K562 (cell line): ENCODE measurements around the gene OXLD1. TPM values are rescaled to one million over a fixed set of nuclear protein-coding genes. Genes with fewer than 3 reads are reported as not detected.
A peak's percentile ranks its signal among the peaks of the same experiment; 100 is the strongest.

Source experiments
- CCNT2 ChIP-seq: IDR thresholded peaks from 2 replicates; pipeline ENCODE4 v1.6.1; 2011; ENCODE audit warnings: borderline replicate concordance, low read depth, mild to moderate bottlenecking, moderate library complexity, mixed read lengths, low read length; ENCODE audit not compliant: insufficient read length; ENCODE audit errors: extremely low read depth
- GABPB2 ChIP-seq: fragments of 250-450 bp; sonication (Bioruptor Pico); conservative IDR thresholded peaks from 2 replicates; pipeline ENCODE4 v1.5.1; 2021; ENCODE audit warnings: mild to moderate bottlenecking
- GTF3C2 ChIP-seq: IDR thresholded peaks from 3 replicates; pipeline ENCODE4 v1.6.1; 2011; ENCODE audit warnings: borderline replicate concordance, mild to moderate bottlenecking, moderate library complexity; ENCODE audit not compliant: insufficient read length; ENCODE audit errors: extremely low read depth
- JUN ChIP-seq, 2 experiments: sonication (generic) in 1 of 2; formaldehyde crosslinking in 1 of 2; IDR thresholded peaks; 2 replicates each; pipeline versions ENCODE4 v1.6.1 to v1.8.0; 2012 to 2022; ENCODE audit warnings: borderline replicate concordance in 2 of 2, mild to moderate bottlenecking in 2 of 2, improper control_type of control experiment in 1 of 2, low read depth in 1 of 2, low read length in 1 of 2, missing genetic modification reagents in 1 of 2
- KLF16 ChIP-seq: IDR thresholded peaks from 2 replicates; pipeline ENCODE4 v1.6.1; 2016; ENCODE audit warnings: antibody characterized with exemption
- MAZ ChIP-seq, 2 experiments: fragments of 450-650 bp in 1 of 2; sonication (generic) in 1 of 2; formaldehyde crosslinking; IDR thresholded peaks in 1 of 2; conservative IDR thresholded peaks in 1 of 2; 2 replicates each; pipeline versions ENCODE4 v1.4.0 to v1.5.0; 2020; ENCODE audit warnings: mild to moderate bottlenecking in 1 of 2, missing genetic modification reagents in 1 of 2
- NUFIP1 ChIP-seq: fragments of 450-650 bp; IDR thresholded peaks from 2 replicates; pipeline ENCODE4 v1.6.1; 2018; ENCODE audit not compliant: partially characterized antibody
- PATZ1 ChIP-seq: fragments of 250-450 bp; sonication (Bioruptor Pico); IDR thresholded peaks from 2 replicates; pipeline ENCODE4 v1.5.0; 2020; ENCODE audit warnings: mild to moderate bottlenecking, borderline replicate concordance
- POLR3G ChIP-seq: IDR thresholded peaks from 2 replicates; pipeline ENCODE4 v1.6.1; 2011; ENCODE audit not compliant: insufficient read length, insufficient replicate concordance; ENCODE audit errors: extremely low read depth
- RBM14 ChIP-seq: fragments of 200-400 bp; formaldehyde crosslinking; IDR thresholded peaks from 2 replicates; pipeline ENCODE4 v1.6.1; 2018; ENCODE audit warnings: low read depth, mild to moderate bottlenecking, low read length, moderate library complexity, borderline replicate concordance; ENCODE audit not compliant: insufficient read depth
- SNAPC5 ChIP-seq: fragments of 250-450 bp; sonication (Bioruptor Pico); IDR thresholded peaks from 2 replicates; pipeline ENCODE4 v1.8.0; 2021; ENCODE audit warnings: moderate library complexity, mild to moderate bottlenecking, inconsistent platforms
- TAF15 ChIP-seq: fragments of 200-400 bp; formaldehyde crosslinking; IDR thresholded peaks from 2 replicates; pipeline ENCODE4 v1.6.1; 2017; ENCODE audit warnings: mild to moderate bottlenecking, low read depth, low read length, moderate library complexity
- TEAD1 ChIP-seq, 2 experiments: fragments of 450-650 bp in 1 of 2; sonication (generic) in 1 of 2; formaldehyde crosslinking; IDR thresholded peaks; 2 replicates each; pipeline versions ENCODE4 v1.4.0 to v1.8.0; 2020 to 2022; ENCODE audit warnings: mild to moderate bottlenecking in 2 of 2, missing genetic modification reagents in 1 of 2
- TFAM ChIP-seq: fragments of 250-450 bp; sonication (Bioruptor Pico); conservative IDR thresholded peaks from 2 replicates; pipeline ENCODE4 v1.5.0; 2021; ENCODE audit warnings: mild to moderate bottlenecking, moderate library complexity
- ZNF511 ChIP-seq: sonication (generic); formaldehyde crosslinking; IDR thresholded peaks from 2 replicates; pipeline ENCODE4 v1.8.0; 2022; ENCODE audit warnings: mild to moderate bottlenecking, missing genetic modification reagents
- ZNF561 ChIP-seq: fragments of 450-650 bp; formaldehyde crosslinking; conservative IDR thresholded peaks from 2 replicates; pipeline ENCODE4 v1.4.0; 2020; ENCODE audit warnings: mild to moderate bottlenecking, moderate library complexity
- ZNF644 ChIP-seq: fragments of 200-800 bp; sonication (Bioruptor generic); IDR thresholded peaks from 2 replicates; pipeline ENCODE4 v1.6.1; 2016; ENCODE audit warnings: low read depth, missing genetic modification characterization, missing compliant biosample characterization
- polyA plus RNA-seq, 8 experiments: library from polyadenylated mRNA; depleted of rRNA in 4 of 8; stranded (reverse) in 5 of 8; unstranded in 3 of 8; fragments of >200 nt; fragmentation: Nextera tagmentation in 2 of 8; fragmentation: Illumina TruSeq in 1 of 8; extraction: Ambion mirVana in 2 of 8; extraction: Trizol in 1 of 8; gene quantifications; 2 replicates each; pipeline versions ENCODE4 v1.2.1 to v1.2.3, GENCODE V29; 2011 to 2014; ENCODE audit warnings: inconsistent platforms in 1 of 8, missing spikeins in 1 of 8
- total RNA-seq, 7 experiments: library from RNA; depleted of rRNA in 6 of 7; stranded (reverse); fragments of >200 nt in 6 of 7; fragmentation: Illumina TruSeq in 2 of 7; extraction: Trizol in 2 of 7; gene quantifications; 2 replicates each; pipeline versions ENCODE4 v1.2.1 to v1.2.3, GENCODE V29; 2011 to 2021; ENCODE audit warnings: low replicate concordance in 1 of 7

OXLD1 gene
- total and polyA plus RNA-seq, 9 of the 15 experiments (the other 6 are each of a cell fraction or from before 2014, with no cell fraction given) = 4.4 to 115 (median 29.3) TPM

- TF ChIP-seq PATZ1 (CRISPR knock-in tag) = no peak
- TF ChIP-seq ZNF561 (CRISPR knock-in tag) = no peak
- TF ChIP-seq SNAPC5 (CRISPR knock-in tag) = no peak
- TF ChIP-seq TEAD1 (CRISPR knock-in tag; IDR thresholded peaks at IDR 0.05) = peak in 1 of 2 experiments; percentile 38; a peak in 1 of 4 replicates
- no peak for TF ChIP-seq ZNF644 (tag)
- TF ChIP-seq TAF15 = no peak
- no peak for TF ChIP-seq GABPB2 (CRISPR knock-in tag)
- TF ChIP-seq CCNT2 = peak; percentile 52
- no peak for TF ChIP-seq RBM14
- TF ChIP-seq POLR3G = no peak
- TF ChIP-seq NUFIP1 = no peak
- peak; percentile 47 for TF ChIP-seq ZNF511 (CRISPR knock-in tag)
- peak; percentile 56 to 73; a peak in 3 of 4 replicates for TF ChIP-seq MAZ (CRISPR knock-in tag; conservative IDR thresholded peaks at IDR 0.05 in 1 of 2, IDR thresholded peaks at IDR 0.05 in 1 of 2)
- TF ChIP-seq JUN (IDR thresholded peaks at IDR 0.05; ENCODE audit: borderline replicate concordance, low read depth, low read length) = no peak
- no peak; the same call in 1 of the 2 replicates for TF ChIP-seq JUN (CRISPR knock-in tag; IDR thresholded peaks at IDR 0.05; ENCODE audit: borderline replicate concordance)
- no peak for TF ChIP-seq GTF3C2
- no peak for TF ChIP-seq TFAM (CRISPR knock-in tag)
- TF ChIP-seq KLF16 = no peak
These were observed at the start of gene OXLD1, which contains the start of gene CCDC137 (continued) for GRCh38 chr17:81666342-81667191.
